Measurements from ENCODE around the gene ENHO. TPM values are rescaled to one million over a fixed set of nuclear protein-coding genes. Genes with fewer than 3 reads are reported as not detected.

ENHO gene
- total RNA-seq, 1 donor from 2014 or later = 5.5 TPM

DNA sequence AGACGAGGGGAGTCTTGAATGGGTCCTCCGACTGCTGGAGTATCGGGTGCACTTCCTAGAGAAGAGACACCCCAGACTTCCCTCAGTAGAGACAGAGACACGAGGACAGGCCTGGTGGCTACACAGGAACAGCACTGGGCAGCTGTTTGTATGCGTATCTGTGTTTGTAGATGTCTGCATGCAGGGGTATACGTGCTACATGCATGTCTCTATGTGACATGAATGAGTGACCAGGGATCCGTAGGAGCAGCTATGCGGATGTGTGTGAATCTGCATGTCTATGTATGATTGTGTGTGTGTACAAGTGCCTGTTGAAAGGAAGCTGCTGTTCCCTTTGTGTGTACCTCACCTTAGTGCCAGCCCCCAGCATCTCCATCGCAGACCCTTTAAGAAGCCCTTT, 35.6 kb upstream of the ENHO start:
- H3K4me1 Mint-ChIP-seq (ENCODE audit: unreplicated experiment) = peaks cover 58% of the 10 kb centered on the region
- peaks cover 13% of the 10 kb centered on the region for H3K36me3 Mint-ChIP-seq
- peak overlapping the region; percentile 34 for H3K27ac Mint-ChIP-seq
- H3K9me3 Mint-ChIP-seq = peaks cover 5% of the 10 kb centered on the region
- H3K27me3 Mint-ChIP-seq = peaks cover 37% of the 10 kb centered on the region
- no peak for DNase-seq (ENCODE audit: extremely low spot score, unreplicated experiment)
- H3K4me3 Mint-ChIP-seq = peak overlapping the region; percentile 17
- TF ChIP-seq, protein P1, sequence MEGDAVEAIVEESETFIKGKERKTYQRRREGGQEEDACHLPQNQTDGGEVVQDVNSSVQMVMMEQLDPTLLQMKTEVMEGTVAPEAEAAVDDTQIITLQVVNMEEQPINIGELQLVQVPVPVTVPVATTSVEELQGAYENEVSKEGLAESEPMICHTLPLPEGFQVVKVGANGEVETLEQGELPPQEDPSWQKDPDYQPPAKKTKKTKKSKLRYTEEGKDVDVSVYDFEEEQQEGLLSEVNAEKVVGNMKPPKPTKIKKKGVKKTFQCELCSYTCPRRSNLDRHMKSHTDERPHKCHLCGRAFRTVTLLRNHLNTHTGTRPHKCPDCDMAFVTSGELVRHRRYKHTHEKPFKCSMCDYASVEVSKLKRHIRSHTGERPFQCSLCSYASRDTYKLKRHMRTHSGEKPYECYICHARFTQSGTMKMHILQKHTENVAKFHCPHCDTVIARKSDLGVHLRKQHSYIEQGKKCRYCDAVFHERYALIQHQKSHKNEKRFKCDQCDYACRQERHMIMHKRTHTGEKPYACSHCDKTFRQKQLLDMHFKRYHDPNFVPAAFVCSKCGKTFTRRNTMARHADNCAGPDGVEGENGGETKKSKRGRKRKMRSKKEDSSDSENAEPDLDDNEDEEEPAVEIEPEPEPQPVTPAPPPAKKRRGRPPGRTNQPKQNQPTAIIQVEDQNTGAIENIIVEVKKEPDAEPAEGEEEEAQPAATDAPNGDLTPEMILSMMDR (conservative IDR thresholded peaks at IDR 0.05) = no peak

DNA sequence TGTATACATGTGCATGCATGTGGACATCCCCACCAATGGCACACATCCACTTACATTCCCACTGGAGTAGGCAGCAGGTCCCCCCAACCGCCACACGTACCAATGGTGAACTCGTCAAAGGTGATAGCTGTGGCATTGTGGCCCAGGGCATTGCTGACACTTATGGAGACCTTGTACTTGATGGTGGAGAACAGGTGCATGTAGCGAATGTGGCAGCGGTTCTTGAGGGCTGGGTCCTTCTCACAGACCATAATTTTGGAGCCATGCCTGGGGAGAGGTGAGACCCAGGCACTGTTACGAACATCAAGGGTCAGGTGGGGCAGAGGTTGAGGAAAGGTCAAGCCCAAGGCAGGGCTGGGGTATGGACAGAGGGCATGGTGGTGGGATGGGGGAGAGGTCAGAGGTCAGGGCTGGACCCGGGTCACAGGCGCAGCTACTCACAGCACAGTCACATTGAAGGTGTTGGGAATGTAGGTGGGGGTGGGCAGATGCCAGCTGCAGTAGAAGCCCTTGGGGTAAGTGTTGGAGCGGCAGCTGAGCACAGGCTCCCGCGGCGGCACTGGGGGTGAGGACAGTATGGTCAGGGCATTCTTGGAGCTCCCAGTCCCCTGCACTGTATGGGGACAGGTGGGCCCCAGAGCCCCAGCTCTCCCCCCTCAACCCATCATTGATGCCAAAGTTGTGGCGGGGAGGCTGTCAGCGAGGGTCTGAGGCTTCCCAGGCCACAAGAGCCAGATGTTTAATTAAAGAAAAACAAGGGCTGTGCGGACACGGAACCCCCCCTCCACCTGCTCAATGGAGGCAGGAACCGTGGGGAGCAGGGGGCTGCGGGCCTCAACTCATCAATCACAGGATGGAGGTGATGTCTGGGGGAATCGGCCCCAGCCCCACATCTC, 34.9 kb upstream of the ENHO start:
- H3K36me3 Mint-ChIP-seq = peaks cover 6% of the 10 kb centered on the region
- DNase-seq (ENCODE audit: extremely low spot score, unreplicated experiment) = no peak
- H3K27ac Mint-ChIP-seq = no peak overlapping the region
- H3K27me3 Mint-ChIP-seq = peaks cover 31% of the 10 kb centered on the region
- TF ChIP-seq, protein P1 (conservative IDR thresholded peaks at IDR 0.05) = no peak
- H3K9me3 Mint-ChIP-seq = peaks cover 2% of the 10 kb centered on the region
- peaks cover 56% of the 10 kb centered on the region for H3K4me1 Mint-ChIP-seq (ENCODE audit: unreplicated experiment)
- H3K4me3 Mint-ChIP-seq = no peak overlapping the region

DNA sequence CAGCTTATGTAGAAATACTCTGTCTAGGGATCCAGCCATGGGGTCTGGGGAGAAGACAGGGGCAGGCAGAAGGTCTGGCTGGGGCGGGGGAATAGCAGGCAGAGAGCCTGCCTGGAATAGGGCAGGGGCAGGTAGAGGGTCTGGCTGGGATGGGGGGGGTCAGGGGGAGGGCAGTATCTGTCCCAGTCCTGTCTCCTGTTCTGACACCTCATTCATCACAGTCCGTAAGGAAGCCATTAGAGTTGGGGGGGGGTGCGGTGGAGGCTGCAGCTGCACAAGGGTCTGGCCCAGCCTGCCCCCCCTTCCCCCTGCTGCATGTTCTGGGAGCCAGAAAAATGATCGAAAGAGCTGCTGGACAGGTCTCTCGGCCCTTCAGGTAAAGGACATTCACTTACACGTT, 34.2 kb upstream of the ENHO start:
- Mint-ChIP-seq H3K36me3 (peaks cover 5% of the 10 kb centered on the region), H3K27ac (no peak overlapping the region), H3K27me3 (peaks cover 31% of the 10 kb centered on the region), H3K4me1 (ENCODE audit: unreplicated experiment) (peaks cover 56% of the 10 kb centered on the region), H3K9me3 (no peaks in the 10 kb centered on the region), H3K4me3 (no peak overlapping the region)
- DNase-seq (ENCODE audit: extremely low spot score, unreplicated experiment) = no peak
- TF ChIP-seq, protein P1 (conservative IDR thresholded peaks at IDR 0.05) = no peak

DNA sequence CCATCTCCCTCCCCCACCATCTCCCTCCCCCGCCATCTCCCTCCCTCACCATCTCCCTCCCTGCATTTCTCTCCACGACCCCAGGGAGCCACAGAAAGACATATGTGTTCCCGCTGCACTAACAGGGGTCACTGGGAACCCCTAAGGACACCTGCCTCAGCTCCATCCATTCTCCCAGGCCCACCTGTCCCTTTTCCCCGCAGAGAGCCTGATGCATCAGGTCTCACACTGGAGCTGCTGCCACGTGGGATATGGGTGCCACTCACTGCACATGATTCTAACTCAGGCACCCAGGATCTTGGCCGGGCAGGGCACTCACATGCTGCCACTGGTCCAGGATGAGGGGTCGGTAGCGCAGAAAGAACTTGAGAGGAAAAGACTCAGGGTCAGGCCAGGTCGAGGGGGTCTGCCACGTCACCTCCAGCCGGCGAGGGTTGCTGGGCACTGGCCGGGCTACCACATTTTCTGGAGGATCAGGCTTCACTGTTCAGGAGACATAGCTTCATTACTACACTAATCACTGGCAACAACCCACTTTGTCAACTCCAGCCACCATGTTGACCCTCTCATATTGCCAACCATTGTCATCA, 33.2 kb upstream of the ENHO start:
- Mint-ChIP-seq H3K27ac (no peak overlapping the region), H3K27me3 (peaks cover 27% of the 10 kb centered on the region), H3K4me1 (ENCODE audit: unreplicated experiment) (peaks cover 48% of the 10 kb centered on the region), H3K36me3 (peaks cover 5% of the 10 kb centered on the region), H3K9me3 (no peaks in the 10 kb centered on the region), H3K4me3 (no peak overlapping the region)
- TF ChIP-seq, protein P1 (conservative IDR thresholded peaks at IDR 0.05) = no peak
- no peak for DNase-seq (ENCODE audit: extremely low spot score, unreplicated experiment)

DNA sequence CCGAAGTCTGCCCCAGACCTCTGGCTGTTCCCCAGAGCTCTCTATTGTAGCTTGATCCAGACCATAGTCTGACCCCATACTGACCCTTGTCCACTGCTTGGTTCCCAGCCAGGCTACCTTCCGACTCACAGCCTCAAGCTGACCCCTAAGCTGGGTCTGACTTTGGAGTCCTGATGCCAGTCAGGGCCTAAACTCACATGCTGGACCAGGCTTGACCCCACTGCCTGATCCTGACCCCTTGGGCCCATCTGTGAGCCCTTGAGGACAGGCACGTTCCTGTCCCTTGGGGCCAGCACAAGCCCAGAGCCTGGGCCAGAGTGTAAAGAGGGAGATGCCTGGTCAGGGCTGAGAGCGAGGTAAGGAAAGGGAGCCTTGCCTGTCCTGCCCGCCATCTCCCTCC, 32.7 kb upstream of the ENHO start:
- TF ChIP-seq, protein P1 (conservative IDR thresholded peaks at IDR 0.05) = no peak
- Mint-ChIP-seq H3K9me3 (no peaks in the 10 kb centered on the region), H3K36me3 (peaks cover 5% of the 10 kb centered on the region), H3K4me1 (ENCODE audit: unreplicated experiment) (peaks cover 44% of the 10 kb centered on the region), H3K27me3 (peaks cover 26% of the 10 kb centered on the region), H3K27ac (no peak overlapping the region), H3K4me3 (no peak overlapping the region)
- no peak for DNase-seq (ENCODE audit: extremely low spot score, unreplicated experiment)
